IPS-NIHi7 (cell line): Measurements from ENCODE around the gene AATK.
A peak's percentile ranks its signal among the peaks of the same experiment; 100 is the strongest.

Source experiments
- DNase-seq: peaks from one replicate; pipeline ENCODE4 v3.0.0; 2012; ENCODE audit warnings: mixed read lengths; ENCODE audit errors: extremely low spot score

The AATK gene

GRCh38 chr17:81127526-81128177 lies 38.4 kb downstream of the AATK start:
- DNase-seq = no peak

- DNase-seq = no peak
Measured at GRCh38 chr17:81127133-81127455, 38.9 kb downstream of the AATK start.

DNA sequence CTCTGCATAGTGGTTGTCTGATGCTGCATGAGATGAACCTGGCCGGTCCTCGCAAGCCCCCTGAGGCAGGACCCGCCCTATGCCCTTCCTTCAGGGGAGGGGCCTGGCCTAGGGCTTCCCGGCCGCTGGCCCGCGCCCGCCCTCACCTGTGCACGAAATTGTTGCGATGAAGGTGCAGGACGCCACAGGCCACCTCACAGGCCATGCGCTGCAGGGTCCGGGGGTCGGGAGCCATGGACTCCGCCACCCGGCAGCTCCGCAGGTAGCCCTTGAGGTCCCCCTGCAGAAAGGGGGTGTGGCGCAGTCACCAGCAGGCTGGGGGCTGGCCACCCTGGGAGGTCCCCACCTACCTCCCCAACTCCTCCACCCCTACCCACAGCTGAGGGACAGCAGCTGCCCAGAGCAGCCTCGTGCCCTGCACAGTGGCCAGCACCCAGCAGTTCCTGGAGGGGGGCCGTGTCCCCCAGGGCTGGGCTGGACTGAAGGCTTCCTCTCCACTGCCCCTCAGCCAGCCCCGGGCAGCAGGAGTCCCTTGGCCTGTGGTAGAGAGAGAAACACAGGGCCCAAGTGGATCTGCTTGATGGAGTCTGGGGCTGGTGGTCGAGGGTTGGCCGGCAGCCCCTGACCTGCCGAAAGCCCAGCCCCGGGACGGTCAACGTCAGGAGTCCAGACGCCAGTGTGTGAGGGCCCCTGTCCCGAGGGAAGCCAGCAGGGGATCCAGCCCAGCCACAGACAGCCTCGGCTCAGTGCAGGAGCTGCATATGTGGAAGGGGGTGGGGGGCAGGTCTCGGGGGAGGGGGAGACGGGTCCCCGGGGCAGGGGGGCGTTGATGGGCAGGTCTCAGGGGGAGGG lies 39.5 kb downstream of the AATK start:
- no peak for DNase-seq

- no peak for DNase-seq
Measured at GRCh38 chr17:81125573-81126081, 40.4 kb downstream of the AATK start.

GRCh38 chr17:81124377-81124776 lies 41.6 kb downstream of the AATK start:
- DNase-seq = no peak

GRCh38 chr17:81123052-81124048 lies 42.7 kb downstream of the AATK start:
- DNase-seq = no peak

GRCh38 chr17:81121841-81122733 lies 43.9 kb downstream of the AATK start:
- DNase-seq = peak; percentile 37

GRCh38 chr17:81120695-81121621 lies 45.1 kb downstream of the AATK start:
- no peak for DNase-seq

GRCh38 chr17:81120149-81120484 lies 45.9 kb downstream of the AATK start:
- no peak for DNase-seq

DNA sequence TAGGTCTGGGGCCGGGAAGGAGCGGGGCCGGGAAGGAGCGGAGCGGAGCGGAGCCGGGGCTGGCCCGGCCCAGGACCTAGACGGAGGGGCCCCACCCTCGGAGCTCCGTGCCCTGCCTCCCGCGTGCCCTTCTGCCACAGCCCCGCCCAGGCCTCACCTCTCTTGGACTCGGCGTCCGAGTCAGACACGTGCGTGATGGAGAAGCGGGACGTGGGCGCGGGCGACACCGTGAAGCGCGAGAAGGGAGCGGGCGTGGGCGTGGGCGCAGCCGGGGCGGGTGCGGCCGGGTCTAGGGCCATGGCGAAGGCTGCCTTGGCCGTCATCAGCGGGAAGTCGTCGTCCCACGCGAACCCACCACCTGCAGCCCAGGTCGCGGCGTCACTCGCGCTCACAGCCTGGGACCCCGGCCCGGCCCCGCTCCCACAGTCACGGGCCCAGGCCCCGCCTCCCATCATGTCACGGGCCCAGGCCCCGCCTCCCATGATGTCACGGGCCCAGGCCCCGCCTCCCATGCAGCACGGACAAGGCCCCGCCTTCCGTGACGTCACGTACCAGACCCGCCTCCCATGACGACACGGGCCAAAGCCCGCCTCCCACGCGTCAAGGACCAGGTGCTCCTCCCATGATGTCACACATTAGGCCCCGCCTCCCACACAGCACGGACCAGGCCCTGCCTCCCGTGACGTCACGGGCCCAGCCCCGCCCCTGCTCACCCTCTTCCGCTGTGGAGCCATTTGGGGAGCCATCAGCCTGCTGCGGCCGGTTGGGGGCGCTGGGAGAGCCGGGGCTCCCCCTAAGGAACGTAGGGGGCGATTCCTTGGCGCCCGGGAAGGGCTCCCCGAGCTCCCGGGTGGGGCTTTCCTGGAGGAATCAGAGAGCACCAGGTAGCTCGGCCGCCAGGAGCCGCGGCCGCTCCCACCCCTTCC lies 46.5 kb downstream of the AATK start:
- peak; percentile 99 for DNase-seq

GRCh38 chr17:81118308-81119221 lies 47.5 kb downstream of the AATK start:
- DNase-seq = no peak

- no peak for DNase-seq
Measured at GRCh38 chr17:81117672-81118198, 48.3 kb downstream of the AATK start.

- no peak for DNase-seq
Measured at GRCh38 chr17:81116704-81117103, 49.3 kb downstream of the AATK start.

- DNase-seq = no peak
Measured at GRCh38 chr17:81115749-81116464, 50.1 kb downstream of the AATK start.

DNA sequence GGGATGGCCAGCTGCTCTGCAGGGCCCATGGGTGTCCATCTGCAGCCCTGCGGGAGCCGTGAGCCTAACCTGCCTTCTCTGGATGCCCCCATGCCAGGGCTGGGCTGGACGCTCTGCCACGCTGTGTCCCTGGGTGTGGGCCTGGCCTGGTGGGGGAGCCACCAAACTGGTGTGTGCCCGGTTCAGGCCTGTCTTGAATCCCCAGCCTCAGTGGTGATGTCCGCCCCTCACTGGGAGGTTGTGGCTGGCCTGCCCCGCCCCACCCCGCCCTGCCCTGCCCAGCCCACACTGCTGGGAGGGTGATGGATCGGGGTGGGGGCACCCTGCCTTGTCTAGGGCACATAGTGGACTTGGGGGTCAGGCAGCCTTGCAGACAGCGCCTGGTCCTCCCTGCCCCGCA lies 50.8 kb downstream of the AATK start:
- no peak for DNase-seq

DNA sequence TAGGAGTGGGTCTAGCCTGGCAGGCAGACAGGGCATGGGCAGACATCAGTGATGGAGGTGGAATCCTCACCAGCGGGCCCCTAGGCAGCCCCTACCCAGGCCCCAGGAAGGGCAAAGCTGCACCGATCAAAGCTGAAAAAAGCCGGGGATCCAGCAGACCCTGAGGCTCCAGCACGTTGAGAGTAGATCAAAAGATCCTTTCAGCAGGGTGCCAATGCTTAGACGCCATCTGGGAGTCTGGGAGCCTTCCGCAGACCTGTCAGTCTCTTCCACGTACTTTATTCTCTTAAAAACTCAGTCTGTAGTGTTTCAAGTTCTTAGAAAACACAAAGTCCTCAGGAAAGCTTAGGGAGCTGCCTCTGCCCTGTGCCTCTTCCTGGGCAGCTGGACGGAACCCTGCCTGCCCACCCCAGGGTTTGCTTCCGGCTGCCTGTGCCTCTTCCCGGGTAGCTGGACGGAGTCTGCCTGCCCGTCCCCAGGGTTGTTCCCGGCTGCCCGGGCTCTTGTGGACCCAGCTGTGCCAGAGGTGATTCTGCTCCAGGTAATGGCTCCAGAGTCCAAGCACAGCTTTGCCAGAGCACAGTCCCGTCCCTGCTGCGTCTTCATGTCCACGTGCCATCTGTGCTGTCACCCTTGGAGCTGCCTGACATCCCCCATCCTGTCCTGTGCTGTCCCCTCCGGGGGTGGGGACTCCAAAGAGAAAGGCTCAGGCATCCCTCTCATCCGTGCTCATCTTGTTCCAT lies 51.5 kb downstream of the AATK start:
- DNase-seq = no peak
